Ovary (tissue), 9 donors: ENCODE results near the gene WASHC4. TPM values are rescaled to one million over a fixed set of nuclear protein-coding genes. Genes with fewer than 3 reads are reported as not detected.

ENCODE experiments used
- DNase-seq, 5 donors: peaks; one replicate each; pipeline ENCODE4 v3.0.0-alpha.2; 2019 to 2020
- H3K27ac ChIP-seq, 2 donors: fragments of 200-600 bp; one replicate each; pipeline versions ENCODE4 v1.5.1 to v1.8.0; 2019 to 2022
- H3K27me3 ChIP-seq: fragments of 200-600 bp; one replicate; pipeline ENCODE4 v1.8.0; 2022
- H3K36me3 ChIP-seq: fragments of 200-600 bp; sonication (generic); one replicate; pipeline ENCODE4 v1.5.1; 2019
- H3K4me1 ChIP-seq: one replicate; pipeline ENCODE4 v1.8.1; 2013; ENCODE audit warnings: mild to moderate bottlenecking, moderate library complexity; ENCODE audit not compliant: insufficient read depth
- H3K4me3 ChIP-seq: fragments of 200-600 bp; sonication (generic); one replicate; pipeline ENCODE4 v1.5.1; 2017
- H3K9me3 ChIP-seq, 2 donors: fragments of 200-600 bp in 1 of 2; sonication (generic) in 1 of 2; one replicate each; pipeline versions ENCODE4 v1.5.1 to v1.8.1; 2013 to 2019; ENCODE audit warnings: mild to moderate bottlenecking in 1 of 2, moderate library complexity in 1 of 2
- EP300 ChIP-seq: sonication (generic); formaldehyde crosslinking; IDR thresholded peaks from one replicate; pipeline ENCODE4 v1.6.1; 2017; ENCODE audit warnings: antibody characterized with exemption
- POLR2A ChIP-seq: fragments of 450-650 bp; IDR thresholded peaks from one replicate; pipeline ENCODE4 v1.6.1; 2017; ENCODE audit warnings: antibody characterized with exemption, mild to moderate bottlenecking, moderate library complexity
- WGBS, 3 donors: extraction: QIAGEN DNeasy Blood & Tissue Kit in 1 of 3; methylation state at CpG; one replicate each; pipeline versions ENCODE4 v1.1.5 to v1.1.7; 2013 to 2017; 5-methylcytosine and 5-hydroxymethylcytosine counted together
- intact Hi-C, 4 donors: fragments of 100-400 bp; cut with DNase I; formaldehyde crosslinking; loops; one replicate each; pipeline versions ENCODE4 v1.11.0 to v1.15.1; 2022 to 2023
- polyA plus RNA-seq, 2 donors: library from polyadenylated mRNA; stranded (reverse); fragments of 200-250 nt in 1 of 2; fragments of 350-450 nt in 1 of 2; fragmentation: Illumina TruSeq in 1 of 2; extraction: RNeasy Lipid Tissue Mini Kit (QIAGEN cat#74804) in 1 of 2; gene quantifications; one replicate each; pipeline ENCODE4 v1.2.3, GENCODE V29; 2013 to 2014
- total RNA-seq, 7 donors: library from RNA; depleted of rRNA in 2 of 7; stranded (reverse); fragments of >200 nt in 2 of 7; fragmentation: NEBNext Ultra II Directional in 3 of 7; extraction: Animal tissue kit (Norgen Biotek cat#: 25700) in 3 of 7; gene quantifications; one replicate each; pipeline versions ENCODE4 v1.1.0 to v1.2.4, GENCODE V29; 2016 to 2023
- TF ChIP-seq, protein P1 (sequence below), 3 donors: fragments of 450-650 bp in 2 of 3; fragments of 200-600 bp in 1 of 3; IDR thresholded peaks; one replicate each; pipeline versions ENCODE4 v1.5.1 to v1.8.0; 2016 to 2022; ENCODE audit warnings: antibody characterized with exemption in 3 of 3, mild to moderate bottlenecking in 1 of 3
- donor health status: DM: no; HTN: no; CAD: no; lungs with moderate emphysema.
- donor health status: DM: no; HTN: no; CAD: no.
- donor health status: Bipolar disorder and iron deficiency.
- donor health status: DM: yes; HTN: yes; CAD: no.
- donor health status: DM: no; HTN: no; CAD: no.
- donor health status: DM: yes; HTN: yes; CAD: no.

The WASHC4 gene
- total and polyA plus RNA-seq, 9 donors = 16.0 to 55.8 (median 44.5) TPM

DNA sequence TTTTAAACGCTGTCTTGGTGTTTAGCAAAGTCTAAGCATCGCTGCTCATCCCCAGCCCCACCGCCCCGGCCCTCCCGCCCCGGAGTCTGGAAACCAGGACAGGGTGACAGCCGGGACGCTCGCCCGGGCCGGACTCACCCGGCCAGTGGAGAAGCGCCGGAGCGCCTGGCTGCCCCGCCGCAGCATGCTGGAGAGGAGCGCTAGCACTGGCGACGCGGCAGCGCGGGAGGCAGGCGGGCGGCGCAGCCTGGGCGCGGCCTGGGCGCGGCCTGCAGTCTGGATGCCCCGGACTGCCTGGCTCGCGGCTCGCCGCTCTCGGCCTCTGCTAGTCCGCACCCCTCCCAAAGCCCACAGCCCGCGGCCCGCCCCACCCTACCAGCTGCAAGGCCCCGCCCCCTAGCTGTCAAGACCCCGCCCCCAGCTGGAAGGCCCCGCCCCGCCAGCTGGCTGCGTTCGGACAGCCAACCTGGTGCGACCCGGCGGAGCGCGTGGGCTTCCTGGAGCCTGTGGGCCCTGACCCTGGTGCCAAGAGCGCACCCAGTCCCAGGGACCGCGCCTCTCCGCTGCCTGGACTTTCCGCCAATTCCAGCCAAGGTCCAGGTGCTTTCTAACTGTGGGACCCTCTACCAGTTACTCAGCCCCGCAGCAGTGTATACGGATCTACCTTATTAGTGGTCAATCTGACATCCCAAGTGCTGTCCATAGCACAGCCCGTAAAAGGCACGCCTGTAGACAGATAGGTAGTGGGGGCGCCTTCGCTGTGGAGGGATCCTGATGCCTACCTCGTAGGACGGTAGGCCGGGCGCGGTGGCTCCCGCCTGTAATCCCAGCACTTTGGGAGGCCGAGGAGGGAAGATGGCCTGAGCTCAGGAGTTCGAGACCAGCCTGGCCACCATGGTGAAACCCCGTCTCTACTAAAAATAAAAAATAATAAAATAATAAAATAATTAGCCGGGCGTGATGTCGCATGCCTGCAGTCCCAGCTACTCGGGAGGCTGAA, 23.0 kb upstream of the WASHC4 start, which contains the start of gene ALDH1L2:
TSS of gene ALDH1L2 (minus strand) at position 208 of the 1,000 bp plus-strand sequence. CDS start at position 186, 22 bp downstream.
- intact Hi-C loops = no loop called here
- H3K4me3 ChIP-seq = peak within 1 kb of the TSS; percentile 57

DNA sequence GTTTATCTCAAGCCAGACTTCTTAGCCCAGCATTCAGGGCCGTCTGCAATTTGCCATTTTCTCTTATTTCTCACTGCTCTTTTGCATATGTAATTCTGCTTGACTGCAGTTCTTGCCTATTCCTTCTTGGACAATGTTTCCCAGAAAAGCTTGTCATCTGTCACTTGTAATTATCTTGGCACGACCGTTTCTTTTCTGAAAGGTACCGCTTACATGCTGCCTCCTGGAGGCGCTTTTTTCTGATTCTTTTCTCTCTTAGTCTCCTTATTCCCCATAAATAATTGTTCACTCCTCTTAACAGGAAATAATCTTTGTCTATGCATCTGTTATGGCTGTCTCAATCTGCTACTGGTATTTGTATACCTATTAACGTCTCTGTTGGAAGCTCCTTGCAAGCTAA, 22.0 kb upstream of the WASHC4 start:
- 72 to 76% (median 73%) methylated on average over 6 of the region's 6 CpGs for WGBS, 3 donors

More for the DNA sequence above, 23.0 kb upstream of the WASHC4 start, which contains the start of gene ALDH1L2:
- TF ChIP-seq POLR2A = no peak
- no peak for TF ChIP-seq EP300
- TF ChIP-seq, protein P1, sequence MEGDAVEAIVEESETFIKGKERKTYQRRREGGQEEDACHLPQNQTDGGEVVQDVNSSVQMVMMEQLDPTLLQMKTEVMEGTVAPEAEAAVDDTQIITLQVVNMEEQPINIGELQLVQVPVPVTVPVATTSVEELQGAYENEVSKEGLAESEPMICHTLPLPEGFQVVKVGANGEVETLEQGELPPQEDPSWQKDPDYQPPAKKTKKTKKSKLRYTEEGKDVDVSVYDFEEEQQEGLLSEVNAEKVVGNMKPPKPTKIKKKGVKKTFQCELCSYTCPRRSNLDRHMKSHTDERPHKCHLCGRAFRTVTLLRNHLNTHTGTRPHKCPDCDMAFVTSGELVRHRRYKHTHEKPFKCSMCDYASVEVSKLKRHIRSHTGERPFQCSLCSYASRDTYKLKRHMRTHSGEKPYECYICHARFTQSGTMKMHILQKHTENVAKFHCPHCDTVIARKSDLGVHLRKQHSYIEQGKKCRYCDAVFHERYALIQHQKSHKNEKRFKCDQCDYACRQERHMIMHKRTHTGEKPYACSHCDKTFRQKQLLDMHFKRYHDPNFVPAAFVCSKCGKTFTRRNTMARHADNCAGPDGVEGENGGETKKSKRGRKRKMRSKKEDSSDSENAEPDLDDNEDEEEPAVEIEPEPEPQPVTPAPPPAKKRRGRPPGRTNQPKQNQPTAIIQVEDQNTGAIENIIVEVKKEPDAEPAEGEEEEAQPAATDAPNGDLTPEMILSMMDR (IDR thresholded peaks at IDR 0.05) = no peak
- Histone ChIP-seq H3K9me3 (no peaks in the 10 kb centered on the region), H3K4me1 (peaks cover 3% of the 10 kb centered on the region), H3K27ac (no peak within 1 kb of the TSS), H3K36me3 (no peaks in the 10 kb centered on the region), H3K27me3 (no peaks in the 10 kb centered on the region)
- WGBS, 3 donors = 19 to 40% (median 29%) methylated on average over 38 to 75 of the region's 75 CpGs
- peak; percentile 74 to 88 (median 83) for DNase-seq

DNA sequence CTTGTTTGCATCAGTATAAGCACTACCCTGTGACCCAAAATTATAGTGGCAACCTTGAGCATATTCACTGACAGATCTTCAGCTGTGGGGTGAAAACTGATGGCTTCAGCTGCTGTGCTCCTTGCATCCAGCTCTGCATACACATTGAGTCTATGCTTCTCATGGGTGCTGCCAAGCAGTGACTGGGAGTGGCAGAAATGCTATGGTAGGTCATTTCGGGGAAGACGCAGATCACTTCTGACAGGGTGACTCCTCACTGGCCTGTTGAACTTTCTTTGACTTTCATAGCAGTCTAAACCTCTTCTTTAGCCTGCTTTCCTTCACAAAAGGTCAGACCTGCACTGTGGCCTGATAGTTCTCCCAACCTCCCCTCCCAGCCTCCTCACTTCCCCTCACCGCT, 17.7 kb upstream of the WASHC4 start:
- intact Hi-C loops = no loop called here
- Histone ChIP-seq H3K27me3 (no peaks in the 10 kb centered on the region), H3K36me3 (no peaks in the 10 kb centered on the region), H3K27ac (no peak overlapping the region), H3K4me3 (no peak overlapping the region), H3K4me1 (no peaks in the 10 kb centered on the region), H3K9me3 (no peaks in the 10 kb centered on the region)
- DNase-seq = no peak
- WGBS, 3 donors = 84 to 89% (median 87%) methylated on average over 3 of the region's 3 CpGs
- no peak for TF ChIP-seq POLR2A
- TF ChIP-seq, protein P1 (IDR thresholded peaks at IDR 0.05) = no peak
- TF ChIP-seq EP300 = no peak

More for the DNA sequence above, 22.0 kb upstream of the WASHC4 start:
- Histone ChIP-seq H3K36me3 (no peaks in the 10 kb centered on the region), H3K4me1 (peaks cover 3% of the 10 kb centered on the region), H3K9me3 (no peaks in the 10 kb centered on the region), H3K27ac (no peak overlapping the region), H3K27me3 (no peaks in the 10 kb centered on the region), H3K4me3 (no peak overlapping the region)
- intact Hi-C loops = no loop called here
- DNase-seq = no peak
- no peak for TF ChIP-seq EP300
- TF ChIP-seq, protein P1 (IDR thresholded peaks at IDR 0.05) = no peak
- no peak for TF ChIP-seq POLR2A

DNA sequence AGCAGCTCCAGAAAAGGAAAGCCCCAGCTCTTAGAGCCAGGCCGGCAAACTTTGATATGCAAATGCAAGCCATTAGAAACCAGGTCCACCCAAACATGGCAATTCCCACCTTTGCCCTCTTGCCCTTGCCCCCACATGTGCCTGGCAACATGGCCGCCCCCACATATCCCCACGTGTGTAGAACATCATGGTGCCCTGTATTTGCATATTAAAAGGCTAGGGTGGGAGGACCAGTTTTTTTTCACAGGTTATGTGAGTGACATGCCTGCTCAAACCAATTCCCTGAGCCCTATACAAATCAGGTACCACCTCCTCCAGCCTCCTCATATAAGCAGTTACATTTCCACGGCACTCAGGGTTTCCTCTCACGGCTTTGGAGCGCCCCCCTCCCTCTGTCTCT, 17.2 kb upstream of the WASHC4 start:
- no peak for TF ChIP-seq POLR2A
- no peak for TF ChIP-seq EP300
- TF ChIP-seq, protein P1 (IDR thresholded peaks at IDR 0.05) = no peak
- H3K27ac ChIP-seq = no peak overlapping the region
- H3K36me3 ChIP-seq = no peaks in the 10 kb centered on the region
- H3K27me3 ChIP-seq = no peaks in the 10 kb centered on the region
- no peak for DNase-seq
- H3K4me3 ChIP-seq = no peak overlapping the region
- 67 to 73% (median 70%) methylated on average over 6 of the region's 6 CpGs for WGBS, 3 donors
- peaks cover 0 to 3% of the 10 kb centered on the region in 2 donors for H3K9me3 ChIP-seq
- no peaks in the 10 kb centered on the region for H3K4me1 ChIP-seq
- intact Hi-C loops = no loop called here
